Measurements from ENCODE around the gene CSNK1G1. TPM values are rescaled to one million over a fixed set of nuclear protein-coding genes. Genes with fewer than 3 reads are reported as not detected.

CSNK1G1 gene
- total and polyA plus RNA-seq, 5 experiments from 2014 or later = 14.8 to 25.4 (median 16.6) TPM

- H3K36me3 Mint-ChIP-seq = peaks cover 0 to 62% (median 6%) of the 10 kb centered on the region in 3 donors
- no peak for ATAC-seq
- no peak overlapping the region for H3K4me3 Mint-ChIP-seq
- DNase-seq = no peak
- POLR2A ChIA-PET = no interaction called here
- H3K27me3 Mint-ChIP-seq = no peaks in the 10 kb centered on the region
- no peaks in the 10 kb centered on the region for H3K9me3 Mint-ChIP-seq
- H3K27ac Mint-ChIP-seq = peak overlapping the region in 5 of 10 donors; percentile 22 to 91 (median 53)
- H3K4me1 Mint-ChIP-seq = peaks cover 0 to 4% (median under 1%) of the 10 kb centered on the region in 4 donors
These were observed 214.0 kb downstream of the CSNK1G1 start for GRCh38 chr15:64141798-64142512.

DNA sequence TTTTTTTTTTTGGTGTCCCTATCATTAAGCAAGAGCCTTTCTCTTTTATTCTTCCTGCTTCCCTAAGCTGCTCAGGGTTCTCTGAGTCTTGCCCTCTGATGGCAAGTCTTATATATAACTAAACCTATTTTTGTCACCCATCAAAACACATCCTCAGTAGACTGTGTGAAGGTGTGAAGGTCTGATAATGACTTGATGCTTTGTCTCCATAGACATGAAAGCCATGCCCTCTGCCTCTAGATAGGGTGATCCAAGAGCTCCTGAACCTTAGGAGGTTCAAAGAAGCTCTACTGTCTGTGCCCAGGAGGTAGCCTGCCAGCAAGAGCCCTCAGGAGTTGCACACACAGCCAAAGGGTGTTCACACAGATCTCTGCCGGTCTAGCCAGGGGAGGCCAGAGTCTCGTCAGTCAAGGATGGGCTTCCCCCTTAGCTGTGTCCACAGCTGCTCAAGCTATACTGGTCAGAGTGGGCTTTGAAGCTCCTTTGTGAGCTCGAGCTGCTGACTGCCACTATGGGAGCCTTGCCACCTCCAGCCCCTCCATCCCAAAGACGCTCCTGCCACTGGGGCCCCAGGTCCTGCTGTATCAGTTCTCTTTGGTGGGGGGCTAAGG lies 217.5 kb downstream of the CSNK1G1 start:
- H3K36me3 Mint-ChIP-seq = peaks cover 0 to 83% (median 18%) of the 10 kb centered on the region in 3 donors
- peak overlapping the region in 1 of 10 donors; percentile 72 for H3K27ac Mint-ChIP-seq
- peaks cover 0 to 4% (median 0%) of the 10 kb centered on the region in 4 donors for H3K4me1 Mint-ChIP-seq
- POLR2A ChIA-PET = interaction anchor here (0.6 to 0.7 kb wide), 2 partner anchors 9 to 18 kb away, joined by 4 to 5 read pairs; no protein-coding TSS in a partner anchor
- H3K9me3 Mint-ChIP-seq = no peaks in the 10 kb centered on the region
- ATAC-seq (no peak), DNase-seq (no peak)
- H3K27me3 Mint-ChIP-seq = no peaks in the 10 kb centered on the region
- no peak overlapping the region for H3K4me3 Mint-ChIP-seq

GRCh38 chr15:64137226-64137833 lies 218.6 kb downstream of the CSNK1G1 start:
- Mint-ChIP-seq H3K9me3 (no peaks in the 10 kb centered on the region), H3K27me3 (no peaks in the 10 kb centered on the region), H3K4me1 (peaks cover 0 to 4% (median 0%) of the 10 kb centered on the region in 4 donors), H3K4me3 (no peak overlapping the region), H3K27ac (peak overlapping the region in 3 of 10 donors; percentile 46 to 49 (median 47)), H3K36me3 (peaks cover under 1 to 86% (median 18%) of the 10 kb centered on the region in 3 donors)
- DNase-seq = no peak
- ATAC-seq = peak in 1 of 2 donors; percentile 36
- POLR2A ChIA-PET = interaction anchor here (0.6 to 0.7 kb wide), 2 partner anchors 8 to 136 kb away, joined by 4 to 5 read pairs; no protein-coding TSS in a partner anchor

DNA sequence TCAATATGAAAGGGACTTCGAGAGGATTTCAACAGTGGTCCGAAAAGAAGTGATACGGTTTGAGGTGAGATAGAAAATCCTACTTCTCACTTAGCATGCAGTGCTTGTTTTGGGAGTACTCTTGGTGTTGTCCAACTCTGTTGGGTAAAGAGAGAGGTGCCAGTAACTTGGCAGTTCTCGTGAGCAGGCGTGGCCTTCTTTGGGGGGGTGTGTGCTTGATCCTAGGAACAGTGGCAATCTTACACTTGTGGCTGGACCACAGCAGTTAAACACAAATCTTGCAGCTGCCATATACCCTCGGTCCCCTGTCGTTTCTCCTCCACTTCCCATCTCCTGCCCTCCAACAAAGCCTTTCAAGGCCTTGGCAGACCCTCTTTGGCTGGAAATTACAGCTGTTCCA lies 219.6 kb downstream of the CSNK1G1 start:
- POLR2A ChIA-PET = no interaction called here
- Mint-ChIP-seq H3K27ac (no peak overlapping the region), H3K27me3 (no peaks in the 10 kb centered on the region), H3K4me3 (no peak overlapping the region), H3K36me3 (peaks cover 8 to 87% (median 16%) of the 10 kb centered on the region in 3 donors), H3K9me3 (no peaks in the 10 kb centered on the region), H3K4me1 (peaks cover 0 to 4% (median 0%) of the 10 kb centered on the region in 4 donors)
- ATAC-seq (no peak), DNase-seq (no peak)

- ATAC-seq (no peak), DNase-seq (no peak)
- Mint-ChIP-seq H3K36me3 (peaks cover 11 to 94% (median 22%) of the 10 kb centered on the region in 3 donors), H3K4me3 (no peak overlapping the region), H3K4me1 (no peaks in the 10 kb centered on the region), H3K27ac (peak overlapping the region in 2 of 10 donors; percentile 38 to 81), H3K27me3 (no peaks in the 10 kb centered on the region), H3K9me3 (no peaks in the 10 kb centered on the region)
- POLR2A ChIA-PET = interaction anchor here (0.6 kb wide), 1 partner anchor 30 kb away, joined by 4 read pairs; no protein-coding TSS in a partner anchor
These were observed 221.6 kb downstream of the CSNK1G1 start for GRCh38 chr15:64134345-64134829.

DNA sequence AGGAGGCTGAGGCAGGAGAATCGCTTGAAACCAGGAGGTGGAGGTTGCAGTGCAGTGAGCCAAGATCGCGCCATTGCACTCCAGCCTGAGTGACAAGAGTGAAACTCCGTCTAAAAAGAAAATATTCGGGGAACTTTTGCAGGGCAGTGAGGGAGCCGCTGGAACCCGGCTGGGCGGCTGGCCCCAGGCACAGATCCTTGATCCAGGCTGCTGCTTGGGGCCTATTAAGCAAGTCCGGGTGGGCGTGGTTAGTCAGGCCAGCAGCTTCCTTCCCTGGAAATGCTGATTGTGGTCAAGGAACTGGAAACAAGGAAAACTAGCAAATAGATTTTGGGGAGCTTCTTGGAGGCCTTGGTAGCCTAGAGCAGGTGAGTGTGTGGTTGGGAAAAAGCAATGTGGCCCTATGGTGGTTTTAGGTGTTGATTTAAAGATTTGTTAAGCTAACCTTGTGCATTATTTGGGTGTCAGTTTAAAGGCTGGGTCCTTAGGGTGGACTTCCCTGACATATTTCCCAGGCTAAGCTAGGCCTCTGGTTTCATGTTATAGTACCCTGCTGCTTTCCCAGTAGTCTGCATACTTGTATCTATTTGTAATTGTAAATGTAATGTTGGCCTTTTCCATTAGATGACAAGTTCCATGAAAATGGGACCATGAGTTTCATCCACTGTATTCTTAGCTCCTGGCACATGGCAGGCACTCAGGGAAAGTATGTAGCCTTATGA lies 222.2 kb downstream of the CSNK1G1 start:
- DNase-seq (no peak), ATAC-seq (no peak)
- no peak overlapping the region for H3K4me3 Mint-ChIP-seq
- H3K9me3 Mint-ChIP-seq = no peaks in the 10 kb centered on the region
- no peaks in the 10 kb centered on the region for H3K27me3 Mint-ChIP-seq
- no peaks in the 10 kb centered on the region for H3K4me1 Mint-ChIP-seq
- H3K27ac Mint-ChIP-seq = peak overlapping the region in 2 of 10 donors; percentile 38 to 81
- H3K36me3 Mint-ChIP-seq = peaks cover 11 to 98% (median 22%) of the 10 kb centered on the region in 3 donors
- POLR2A ChIA-PET = no interaction called here

GRCh38 chr15:64132217-64132616 lies 223.8 kb downstream of the CSNK1G1 start:
- DNase-seq (no peak), ATAC-seq (no peak)
- H3K4me1 Mint-ChIP-seq = peaks cover 0 to 2% (median under 1%) of the 10 kb centered on the region in 4 donors
- no peak overlapping the region for H3K4me3 Mint-ChIP-seq
- no peaks in the 10 kb centered on the region for H3K9me3 Mint-ChIP-seq
- H3K36me3 Mint-ChIP-seq = peaks cover 17 to 99% (median 32%) of the 10 kb centered on the region in 3 donors
- POLR2A ChIA-PET = interaction anchor here (1.0 kb wide), 1 partner anchor 12 kb away, joined by 5 read pairs; no protein-coding TSS in a partner anchor
- no peaks in the 10 kb centered on the region for H3K27me3 Mint-ChIP-seq
- peak overlapping the region in 1 of 10 donors; percentile 43 for H3K27ac Mint-ChIP-seq

- no peak overlapping the region for H3K4me3 Mint-ChIP-seq
- no peak for ATAC-seq
- no peak for DNase-seq
- peaks cover 17 to 99% (median 31%) of the 10 kb centered on the region in 3 donors for H3K36me3 Mint-ChIP-seq
- H3K9me3 Mint-ChIP-seq = no peaks in the 10 kb centered on the region
- no peak overlapping the region for H3K27ac Mint-ChIP-seq
- peaks cover 0 to 2% (median under 1%) of the 10 kb centered on the region in 4 donors for H3K4me1 Mint-ChIP-seq
- POLR2A ChIA-PET = interaction anchor here (1.0 kb wide), 1 partner anchor 12 kb away, joined by 5 read pairs; no protein-coding TSS in a partner anchor
- H3K27me3 Mint-ChIP-seq = no peaks in the 10 kb centered on the region
These were observed 224.4 kb downstream of the CSNK1G1 start for GRCh38 chr15:64131547-64131946.

DNA sequence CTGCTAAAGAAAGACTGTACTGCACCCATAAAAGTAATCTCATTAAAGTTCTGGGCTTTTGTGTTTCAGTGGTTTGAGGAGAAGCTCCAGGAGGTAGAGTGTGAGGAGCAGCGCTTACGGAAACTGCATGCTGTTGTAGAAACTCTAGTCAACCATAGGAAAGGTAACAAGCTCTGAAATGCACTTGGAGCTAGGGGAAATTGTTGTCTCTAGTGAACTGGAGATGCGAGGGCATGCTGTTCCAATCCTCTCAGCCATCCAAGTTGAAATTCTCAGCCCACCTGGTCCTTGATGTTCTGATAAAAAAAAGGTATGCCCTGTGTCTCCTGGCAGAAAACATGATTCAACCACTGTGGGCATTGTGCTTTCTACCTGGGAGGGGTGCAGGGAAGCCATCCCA lies 225.8 kb downstream of the CSNK1G1 start:
- H3K36me3 Mint-ChIP-seq = peaks cover 17 to 97% (median 26%) of the 10 kb centered on the region in 3 donors
- no peaks in the 10 kb centered on the region for H3K27me3 Mint-ChIP-seq
- DNase-seq (no peak), ATAC-seq (no peak)
- no peaks in the 10 kb centered on the region for H3K9me3 Mint-ChIP-seq
- POLR2A ChIA-PET = interaction anchor here (0.6 kb wide), 1 partner anchor 8 kb away, joined by 5 read pairs; no protein-coding TSS in a partner anchor
- no peak overlapping the region for H3K27ac Mint-ChIP-seq
- H3K4me3 Mint-ChIP-seq = no peak overlapping the region
- H3K4me1 Mint-ChIP-seq = peaks cover 0 to 2% (median under 1%) of the 10 kb centered on the region in 4 donors

- DNase-seq (no peak), ATAC-seq (no peak)
- Mint-ChIP-seq H3K4me3 (no peak overlapping the region), H3K4me1 (peaks cover 0 to 2% (median under 1%) of the 10 kb centered on the region in 4 donors), H3K27ac (peak overlapping the region in 2 of 10 donors; percentile 2 to 21), H3K27me3 (no peaks in the 10 kb centered on the region), H3K36me3 (peaks cover 17 to 97% (median 21%) of the 10 kb centered on the region in 3 donors), H3K9me3 (no peaks in the 10 kb centered on the region)
- POLR2A ChIA-PET = interaction anchor here (0.6 kb wide), 1 partner anchor 1389 kb away, joined by 3 read pairs; no protein-coding TSS in a partner anchor
These were observed 228.3 kb downstream of the CSNK1G1 start for GRCh38 chr15:64127521-64128270.

- POLR2A ChIA-PET = no interaction called here
- ATAC-seq (no peak), DNase-seq (no peak)
- Mint-ChIP-seq H3K9me3 (no peaks in the 10 kb centered on the region), H3K27ac (no peak overlapping the region), H3K27me3 (no peaks in the 10 kb centered on the region), H3K4me1 (peaks cover 0 to 2% (median under 1%) of the 10 kb centered on the region in 4 donors), H3K36me3 (peaks cover 10 to 97% (median 26%) of the 10 kb centered on the region in 3 donors), H3K4me3 (no peak overlapping the region)
These were observed 230.0 kb downstream of the CSNK1G1 start for GRCh38 chr15:64125978-64126377.

All from naive thymus-derived CD8-positive, alpha-beta T cell (primary cell).